Activated T-cell treated with anti-CD3 and anti-CD28 coated beads for 48 hours (primary cell): ENCODE data around the gene TRIM49C.
"Not testable (repeated sequence)": the region's sequence is repeated elsewhere in the genome, so short reads cannot be mapped to it uniquely, and the experiment has no call there.

Experiments used
- DNase-seq: peaks from one replicate; pipeline ENCODE4 v3.0.0-alpha.2; 2020; ENCODE audit warnings: low read depth

The TRIM49C gene

GRCh38 chr11:90030806-90031205 is at the start of gene TRIM49C:
Gene TRIM49C (plus strand): TSS chr11:90031106. CDS start chr11:90035212, 4,106 bp downstream.
- not testable (repeated sequence) for DNase-seq

GRCh38 chr11:90024184-90024583 is 6.7 kb upstream of the TRIM49C start:
- DNase-seq, result not testable (repeated sequence)

DNA sequence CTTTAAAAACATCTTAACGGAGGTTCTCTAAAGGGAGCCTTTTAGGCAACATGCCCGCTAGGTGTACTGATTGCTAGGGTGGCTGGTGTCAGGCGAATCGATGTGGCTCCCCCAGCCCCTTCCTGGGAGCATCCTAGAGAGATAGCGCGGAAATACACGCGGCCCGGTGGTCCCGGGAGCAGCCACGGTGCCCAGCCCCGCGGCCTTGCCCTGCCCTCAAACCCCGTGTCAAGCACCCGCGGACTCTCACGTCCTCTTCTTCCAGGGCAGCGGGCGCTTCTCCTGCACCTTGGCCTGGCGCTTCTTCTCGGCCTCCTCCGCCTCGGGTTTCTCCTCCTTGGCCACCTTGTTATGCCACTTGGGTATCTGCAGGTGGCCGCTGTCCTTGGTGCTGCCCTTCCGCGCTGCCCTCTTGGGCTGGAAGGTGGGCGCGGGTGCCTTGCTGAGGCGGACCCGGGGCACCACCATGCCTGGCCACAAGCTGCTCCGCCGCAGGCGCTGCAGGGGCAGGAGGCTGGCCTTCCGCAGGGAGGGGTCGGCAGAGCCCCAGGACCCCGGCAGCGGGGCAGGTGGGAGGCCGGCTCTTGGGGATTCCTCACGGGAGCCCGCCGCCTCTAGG is 20.8 kb downstream of the TRIM49C start:
- not testable (repeated sequence) for DNase-seq

DNA sequence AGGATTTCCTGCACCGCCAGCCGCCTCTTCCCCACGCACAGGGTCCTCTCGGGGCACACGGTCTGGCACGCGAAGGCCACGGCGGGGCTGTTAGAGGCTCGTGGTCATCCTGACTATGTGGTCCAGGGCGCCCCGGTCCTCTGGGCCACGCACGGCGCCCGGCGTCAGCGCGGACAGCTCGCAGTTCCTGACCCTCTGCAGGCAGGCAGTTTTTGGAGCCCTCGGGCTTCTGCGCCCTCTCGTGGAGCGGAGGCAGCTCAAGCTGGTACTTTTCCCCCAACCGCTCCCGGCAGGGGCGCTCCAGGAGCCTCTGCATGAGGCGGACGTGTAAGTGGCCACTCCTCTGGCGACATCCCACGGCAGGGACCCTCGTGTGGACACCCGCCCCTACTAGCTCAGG is 21.4 kb downstream of the TRIM49C start:
- not testable (repeated sequence) for DNase-seq

DNA sequence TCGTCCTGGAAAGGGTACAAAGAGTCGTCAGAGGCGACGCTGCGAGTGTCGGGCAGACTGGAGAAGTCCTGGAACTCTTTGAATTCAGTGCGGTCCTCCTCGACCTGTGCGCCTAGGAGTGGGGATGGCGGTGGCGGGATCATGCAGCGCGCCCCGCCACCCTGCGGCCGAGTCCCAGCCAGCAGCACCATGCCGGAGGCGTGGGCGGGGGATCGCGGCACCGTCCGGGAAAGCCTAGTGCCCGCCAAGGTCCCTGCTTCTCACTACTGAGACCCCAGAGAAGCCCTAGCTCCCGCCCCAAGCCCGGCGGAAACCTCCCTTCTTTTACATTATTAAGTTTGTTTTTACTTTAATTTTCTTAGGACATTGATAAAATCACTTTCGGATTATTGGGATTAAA is 22.6 kb downstream of the TRIM49C start:
- not testable (repeated sequence) for DNase-seq

GRCh38 chr11:90085650-90086049 is 54.7 kb downstream of the TRIM49C start, which contains the start of gene UBTFL1:
Gene UBTFL1 (plus strand): TSS chr11:90085950. CDS start chr11:90085950, 0 bp downstream.
- DNase-seq, result not testable (repeated sequence)

GRCh38 chr11:90088731-90089130 is 57.8 kb downstream of the TRIM49C start:
- not testable (repeated sequence) for DNase-seq
